LNCAP (cell line): ENCODE data around the gene MED27.

Source experiments
- TF ChIP-seq, protein P1 (sequence below): fragments of 450-650 bp; IDR thresholded peaks from 2 replicates; pipeline ENCODE4 v1.5.1; 2017; ENCODE audit warnings: mild to moderate bottlenecking

Gene MED27

GRCh38 chr9:132074736-132075135, 4.9 kb downstream of the MED27 start:
- TF ChIP-seq, protein P1, sequence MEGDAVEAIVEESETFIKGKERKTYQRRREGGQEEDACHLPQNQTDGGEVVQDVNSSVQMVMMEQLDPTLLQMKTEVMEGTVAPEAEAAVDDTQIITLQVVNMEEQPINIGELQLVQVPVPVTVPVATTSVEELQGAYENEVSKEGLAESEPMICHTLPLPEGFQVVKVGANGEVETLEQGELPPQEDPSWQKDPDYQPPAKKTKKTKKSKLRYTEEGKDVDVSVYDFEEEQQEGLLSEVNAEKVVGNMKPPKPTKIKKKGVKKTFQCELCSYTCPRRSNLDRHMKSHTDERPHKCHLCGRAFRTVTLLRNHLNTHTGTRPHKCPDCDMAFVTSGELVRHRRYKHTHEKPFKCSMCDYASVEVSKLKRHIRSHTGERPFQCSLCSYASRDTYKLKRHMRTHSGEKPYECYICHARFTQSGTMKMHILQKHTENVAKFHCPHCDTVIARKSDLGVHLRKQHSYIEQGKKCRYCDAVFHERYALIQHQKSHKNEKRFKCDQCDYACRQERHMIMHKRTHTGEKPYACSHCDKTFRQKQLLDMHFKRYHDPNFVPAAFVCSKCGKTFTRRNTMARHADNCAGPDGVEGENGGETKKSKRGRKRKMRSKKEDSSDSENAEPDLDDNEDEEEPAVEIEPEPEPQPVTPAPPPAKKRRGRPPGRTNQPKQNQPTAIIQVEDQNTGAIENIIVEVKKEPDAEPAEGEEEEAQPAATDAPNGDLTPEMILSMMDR: no peak

- TF ChIP-seq, protein P1: no peak
Measured at GRCh38 chr9:132071847-132072507, 7.7 kb downstream of the MED27 start.

- TF ChIP-seq, protein P1: no peak
Measured at GRCh38 chr9:132069046-132069898, 10.4 kb downstream of the MED27 start.

GRCh38 chr9:132068605-132069004, 11.1 kb downstream of the MED27 start:
- TF ChIP-seq, protein P1: no peak

DNA sequence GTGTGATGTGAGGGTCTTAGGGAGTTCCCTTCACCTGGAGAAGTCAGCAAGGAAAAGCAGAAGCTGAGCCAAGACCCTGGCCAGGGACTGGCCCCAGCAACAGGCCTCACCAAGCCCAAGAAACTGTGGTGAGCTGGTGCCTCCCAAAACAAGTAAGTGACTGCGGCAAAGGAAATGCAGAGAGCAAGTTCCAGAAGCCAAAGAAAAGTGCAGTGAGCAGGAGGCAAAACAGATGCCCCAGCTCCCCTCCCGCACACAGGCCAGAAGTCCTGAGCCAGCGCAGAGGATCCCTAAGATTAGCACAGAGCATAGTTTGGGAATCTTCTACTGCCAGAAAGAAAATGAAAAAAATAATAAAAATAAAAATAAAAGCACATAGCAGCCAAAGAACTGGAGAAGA, 13.2 kb downstream of the MED27 start:
- TF ChIP-seq, protein P1: no peak

GRCh38 chr9:132066057-132066456, 13.6 kb downstream of the MED27 start:
- TF ChIP-seq, protein P1: no peak

DNA sequence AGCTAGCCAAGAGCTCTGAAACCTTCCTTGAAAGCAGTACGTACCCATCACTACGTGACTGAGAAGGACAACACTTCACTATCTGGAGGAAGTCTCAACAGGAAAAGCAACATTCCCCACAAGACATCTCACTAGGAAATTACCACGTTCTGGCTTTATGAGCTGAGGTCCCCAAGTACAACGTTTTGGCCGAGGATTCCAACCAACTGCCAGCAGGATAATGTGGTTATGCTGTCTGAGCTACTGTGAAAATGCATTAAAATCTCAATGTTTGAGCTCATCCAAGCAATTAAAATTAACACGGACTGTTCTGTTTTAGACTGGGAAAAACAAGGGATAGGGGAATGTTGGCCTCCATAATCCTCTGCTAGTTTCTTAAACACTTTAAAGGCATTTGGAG, 16.4 kb downstream of the MED27 start:
- TF ChIP-seq, protein P1: no peak
